Measurements from ENCODE around the gene CXCR5. TPM values are rescaled to one million over a fixed set of nuclear protein-coding genes. Genes with fewer than 3 reads are reported as not detected.

CXCR5 gene
- polyA plus RNA-seq, 1 donor (not counting 4 experiments of a cell fraction or from before 2014, with no cell fraction given): not detected

DNA sequence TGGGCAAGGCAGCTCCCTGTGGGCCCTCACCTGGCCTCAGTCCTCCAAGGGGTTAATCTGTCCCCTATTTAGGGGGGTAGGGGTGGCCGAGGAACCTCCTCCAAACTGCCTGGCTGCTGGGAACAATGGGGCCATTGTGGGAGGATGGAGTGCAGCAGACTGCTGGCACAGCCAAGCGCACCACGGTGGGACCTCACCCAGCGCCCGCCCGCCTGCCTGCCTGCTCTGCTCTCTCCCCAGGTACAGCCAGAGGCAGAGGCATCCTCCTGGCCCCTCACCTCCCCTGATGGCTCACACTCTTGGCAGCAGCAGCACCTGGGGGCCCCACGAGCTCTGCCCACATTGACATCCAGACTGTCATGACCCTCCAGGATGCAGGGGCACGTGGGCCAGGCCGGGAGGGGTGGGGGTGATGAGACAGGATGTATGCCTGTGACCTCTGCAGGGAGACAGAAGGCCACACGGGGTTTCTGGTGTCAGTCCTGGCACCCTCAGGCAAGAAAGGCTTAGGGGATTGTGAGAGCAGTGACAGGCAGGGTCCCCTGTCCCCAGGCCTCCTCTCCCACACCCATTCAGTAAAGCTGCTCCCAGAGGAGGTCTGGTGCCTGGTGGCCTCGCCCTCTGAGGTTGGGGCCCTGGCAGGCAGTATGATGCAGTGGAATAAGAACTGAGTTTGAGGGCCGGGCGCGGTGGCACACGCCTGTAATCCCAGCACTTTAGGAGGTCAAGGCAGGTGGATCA lies 30.7 kb downstream of the CXCR5 start:
- no peak for DNase-seq (ENCODE audit: low read depth, low spot score)
- peak overlapping the region; percentile 88 for H3K9ac ChIP-seq (ENCODE audit: control insufficient read depth, extremely low read depth, insufficient read depth, low read length)
- H3K9me3 ChIP-seq (ENCODE audit: control insufficient read depth, low read depth, low read length): no peaks in the 10 kb centered on the region
- peak overlapping the region; percentile 99 for H3K27ac ChIP-seq (ENCODE audit: control insufficient read depth, insufficient read depth, low read length)
- peaks cover 93% of the 10 kb centered on the region for H3K4me1 ChIP-seq (ENCODE audit: control insufficient read depth, extremely low read depth, insufficient read depth, low read length)
- H3K4me2 ChIP-seq (ENCODE audit: control insufficient read depth, extremely low read depth, insufficient read depth, low read depth, low read length): peak overlapping the region; percentile 79
- FAIRE-seq: peak; percentile 71
- peak overlapping the region in 2 of 3 experiments; percentile 34 to 49 for H3K4me3 ChIP-seq (ENCODE audit: control insufficient read depth in 2 of 3, extremely low read depth in 1 of 3, insufficient read depth in 2 of 3, low read depth in 1 of 3, low read length in 3 of 3)
- H4K20me1 ChIP-seq (ENCODE audit: control insufficient read depth, extremely low read depth, insufficient read depth, low read length): no peaks in the 10 kb centered on the region
- no peak for TF ChIP-seq EZH2 (IDR thresholded peaks at IDR 0.05; ENCODE audit: low read length)
- TF ChIP-seq, protein P1, sequence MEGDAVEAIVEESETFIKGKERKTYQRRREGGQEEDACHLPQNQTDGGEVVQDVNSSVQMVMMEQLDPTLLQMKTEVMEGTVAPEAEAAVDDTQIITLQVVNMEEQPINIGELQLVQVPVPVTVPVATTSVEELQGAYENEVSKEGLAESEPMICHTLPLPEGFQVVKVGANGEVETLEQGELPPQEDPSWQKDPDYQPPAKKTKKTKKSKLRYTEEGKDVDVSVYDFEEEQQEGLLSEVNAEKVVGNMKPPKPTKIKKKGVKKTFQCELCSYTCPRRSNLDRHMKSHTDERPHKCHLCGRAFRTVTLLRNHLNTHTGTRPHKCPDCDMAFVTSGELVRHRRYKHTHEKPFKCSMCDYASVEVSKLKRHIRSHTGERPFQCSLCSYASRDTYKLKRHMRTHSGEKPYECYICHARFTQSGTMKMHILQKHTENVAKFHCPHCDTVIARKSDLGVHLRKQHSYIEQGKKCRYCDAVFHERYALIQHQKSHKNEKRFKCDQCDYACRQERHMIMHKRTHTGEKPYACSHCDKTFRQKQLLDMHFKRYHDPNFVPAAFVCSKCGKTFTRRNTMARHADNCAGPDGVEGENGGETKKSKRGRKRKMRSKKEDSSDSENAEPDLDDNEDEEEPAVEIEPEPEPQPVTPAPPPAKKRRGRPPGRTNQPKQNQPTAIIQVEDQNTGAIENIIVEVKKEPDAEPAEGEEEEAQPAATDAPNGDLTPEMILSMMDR (optimal IDR thresholded peaks at IDR 0.05 in 1 of 3, IDR thresholded peaks at IDR 0.05 in 1 of 3, conservative IDR thresholded peaks at IDR 0.05 in 1 of 3; ENCODE audit: extremely low read depth in 1 of 3, insufficient read depth in 2 of 3, low read length in 3 of 3): no peak
- no peak overlapping the region for H2AFZ ChIP-seq (ENCODE audit: control insufficient read depth, low read length)
- H3K79me2 ChIP-seq (ENCODE audit: control insufficient read depth, insufficient read depth, low read length): peaks cover 59% of the 10 kb centered on the region
- H3K9me1 ChIP-seq (ENCODE audit: control insufficient read depth, extremely low read depth, insufficient read depth, low read length): no peaks in the 10 kb centered on the region
- H3K27me3 ChIP-seq (ENCODE audit: control insufficient read depth, extremely low read depth, insufficient read depth, low read length): no peaks in the 10 kb centered on the region
- peaks cover 4 to 25% of the 10 kb centered on the region in 2 experiments for H3K36me3 ChIP-seq (ENCODE audit: control insufficient read depth in 2 of 2, extremely low read depth in 1 of 2, insufficient read depth in 2 of 2, low read length in 2 of 2)
- dilution Hi-C loops (cut with MboI; ENCODE audit: extremely low pct_ligation_motif_present, low sequenced_read_pairs): no loop called here

DNA sequence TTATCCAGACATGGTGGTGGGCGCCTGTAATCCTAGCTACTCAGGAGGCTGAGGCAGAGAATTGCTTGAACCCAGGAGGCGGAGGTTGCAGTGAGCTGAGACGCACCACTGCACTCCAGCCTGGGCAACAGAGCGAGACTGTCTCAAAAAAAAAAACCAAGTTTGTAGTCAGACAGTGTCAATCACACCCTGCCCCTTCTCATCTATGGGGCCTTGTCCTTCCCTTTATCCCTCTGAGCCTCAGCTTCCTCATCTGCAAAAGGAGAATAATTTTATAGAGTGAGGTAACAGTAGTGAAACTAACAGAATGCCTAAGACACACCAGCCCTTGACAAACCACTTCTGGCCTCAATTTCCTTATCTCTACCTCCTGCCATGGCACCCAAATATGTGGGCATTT lies 31.3 kb downstream of the CXCR5 start:
- dilution Hi-C loops (cut with MboI; ENCODE audit: extremely low pct_ligation_motif_present, low sequenced_read_pairs): no loop called here
- Histone ChIP-seq H3K4me2 (ENCODE audit: control insufficient read depth, extremely low read depth, insufficient read depth, low read depth, low read length) (peak overlapping the region; percentile 79), H3K27me3 (ENCODE audit: control insufficient read depth, extremely low read depth, insufficient read depth, low read length) (no peaks in the 10 kb centered on the region), H3K27ac (ENCODE audit: control insufficient read depth, insufficient read depth, low read length) (peak overlapping the region; percentile 99), H3K36me3 (ENCODE audit: control insufficient read depth in 2 of 2, extremely low read depth in 1 of 2, insufficient read depth in 2 of 2, low read length in 2 of 2) (peaks cover 4 to 25% of the 10 kb centered on the region in 2 experiments), H3K9me1 (ENCODE audit: control insufficient read depth, extremely low read depth, insufficient read depth, low read length) (no peaks in the 10 kb centered on the region), H3K4me3 (ENCODE audit: control insufficient read depth in 2 of 3, extremely low read depth in 1 of 3, insufficient read depth in 2 of 3, low read depth in 1 of 3, low read length in 3 of 3) (no peak overlapping the region), H4K20me1 (ENCODE audit: control insufficient read depth, extremely low read depth, insufficient read depth, low read length) (no peaks in the 10 kb centered on the region), H3K79me2 (ENCODE audit: control insufficient read depth, insufficient read depth, low read length) (peaks cover 57% of the 10 kb centered on the region), H2AFZ (ENCODE audit: control insufficient read depth, low read length) (no peak overlapping the region), H3K9me3 (ENCODE audit: control insufficient read depth, low read depth, low read length) (no peaks in the 10 kb centered on the region), H3K4me1 (ENCODE audit: control insufficient read depth, extremely low read depth, insufficient read depth, low read length) (peaks cover 93% of the 10 kb centered on the region), H3K9ac (ENCODE audit: control insufficient read depth, extremely low read depth, insufficient read depth, low read length) (peak overlapping the region; percentile 88)
- DNase-seq (ENCODE audit: low read depth, low spot score) (no peak), FAIRE-seq (no peak)
- TF ChIP-seq, protein P1 (optimal IDR thresholded peaks at IDR 0.05 in 1 of 3, IDR thresholded peaks at IDR 0.05 in 1 of 3, conservative IDR thresholded peaks at IDR 0.05 in 1 of 3; ENCODE audit: extremely low read depth in 1 of 3, insufficient read depth in 2 of 3, low read length in 3 of 3): no peak
- no peak for TF ChIP-seq EZH2 (IDR thresholded peaks at IDR 0.05; ENCODE audit: low read length)

All from keratinocyte (primary cell).